GM23248 (cell line): ENCODE measurements around the gene FAU. TPM values are rescaled to one million over a fixed set of nuclear protein-coding genes. Genes with fewer than 3 reads are reported as not detected.

Experiments used
- DNase-seq: peaks from one replicate; pipeline ENCODE4 v3.0.0-alpha.2; 2015
- H2AFZ ChIP-seq: fragments of 200-600 bp; sonication (generic); 2 replicates; pipeline ENCODE4 v1.6.1; 2016; ENCODE audit warnings: antibody characterized with exemption
- H3F3A ChIP-seq: fragments of 200-600 bp; sonication (generic); 2 replicates; pipeline ENCODE4 v1.6.1; 2016; ENCODE audit warnings: mild to moderate bottlenecking, antibody characterized with exemption, mixed run types; ENCODE audit not compliant: insufficient read depth
- H3K27ac ChIP-seq: fragments of 200-600 bp; sonication (generic); 2 replicates; pipeline ENCODE4 v1.5.1; 2016; ENCODE audit warnings: mild to moderate bottlenecking
- H3K27me3 ChIP-seq: fragments of 200-600 bp; sonication (generic); replicated peaks from 2 replicates; pipeline ENCODE4 v1.6.1; 2016; ENCODE audit warnings: mild to moderate bottlenecking; ENCODE audit not compliant: insufficient read depth
- H3K36me3 ChIP-seq: fragments of 200-600 bp; sonication (generic); 2 replicates; pipeline ENCODE4 v1.6.1; 2016; ENCODE audit warnings: low read depth, mild to moderate bottlenecking
- H3K4me1 ChIP-seq: fragments of 200-600 bp; sonication (generic); 2 replicates; pipeline ENCODE4 v1.6.1; 2016; ENCODE audit warnings: mild to moderate bottlenecking; ENCODE audit not compliant: insufficient read depth
- H3K4me2 ChIP-seq: fragments of 200-600 bp; sonication (generic); one replicate; pipeline ENCODE4 v1.6.1; 2016; ENCODE audit warnings: mild to moderate bottlenecking; ENCODE audit not compliant: unreplicated experiment
- H3K4me3 ChIP-seq: fragments of 200-600 bp; sonication (generic); 2 replicates; pipeline ENCODE4 v1.5.1; 2016; ENCODE audit warnings: mild to moderate bottlenecking
- H3K79me2 ChIP-seq: fragments of 200-600 bp; sonication (generic); 2 replicates; pipeline ENCODE4 v1.6.1; 2016; ENCODE audit warnings: mild to moderate bottlenecking; ENCODE audit not compliant: insufficient read depth
- H3K9ac ChIP-seq: fragments of 200-600 bp; sonication (generic); 2 replicates; pipeline ENCODE4 v1.6.1; 2016; ENCODE audit warnings: mild to moderate bottlenecking
- H3K9me2 ChIP-seq: fragments of 200-600 bp; sonication (generic); 2 replicates; pipeline ENCODE4 v1.6.1; 2016; ENCODE audit warnings: mixed run types, mild to moderate bottlenecking, moderate library complexity; ENCODE audit not compliant: insufficient read depth
- H3K9me3 ChIP-seq: fragments of 200-600 bp; sonication (generic); one replicate; pipeline ENCODE4 v1.6.1; 2017; ENCODE audit warnings: low read depth
- H4K20me1 ChIP-seq: fragments of 200-600 bp; sonication (generic); 2 replicates; pipeline ENCODE4 v1.6.0; 2016; ENCODE audit not compliant: insufficient read depth
- EZH2 ChIP-seq: fragments of 200-600 bp; sonication (generic); IDR thresholded peaks from 2 replicates; pipeline ENCODE4 v1.6.1; 2018; ENCODE audit warnings: antibody characterized with exemption, mild to moderate bottlenecking; ENCODE audit not compliant: insufficient read depth, poor library complexity, severe bottlenecking
- EZH2phosphoT487 ChIP-seq: fragments of 200-600 bp; sonication (generic); IDR thresholded peaks from 2 replicates; pipeline ENCODE4 v1.6.1; 2018; ENCODE audit warnings: antibody characterized with exemption, moderate library complexity, mild to moderate bottlenecking, low read depth; ENCODE audit not compliant: insufficient read depth
- WGBS, 2 experiments: methylation state at CpG; one replicate each; pipeline ENCODE4 v1.1.6; 2015 to 2017; ENCODE audit warnings: low lambda C conversion rate in 2 of 2, low coverage in 1 of 2; ENCODE audit errors: missing lambda C conversion rate in 2 of 2; 5-methylcytosine and 5-hydroxymethylcytosine counted together
- in situ Hi-C: fragments of 300-500 bp; cut with MboI; formaldehyde crosslinking; loops from 2 replicates; pipeline ENCODE4 v1.15.0; 2020
- polyA plus RNA-seq: library from polyadenylated mRNA; unstranded; fragments of >200 nt; fragmentation: Nextera tagmentation; extraction: Ambion mirVana; gene quantifications from 2 replicates; pipeline ENCODE4 v1.2.1, GENCODE V29; 2016
- total RNA-seq: library from RNA; depleted of rRNA; stranded (reverse); fragments of >200 nt; shearing (Covaris generic); gene quantifications from 2 replicates; pipeline ENCODE4 v1.2.3, GENCODE V29; 2014

The FAU gene
- total and polyA plus RNA-seq, 2 experiments from 2014 or later = 180 to 365 TPM

DNA sequence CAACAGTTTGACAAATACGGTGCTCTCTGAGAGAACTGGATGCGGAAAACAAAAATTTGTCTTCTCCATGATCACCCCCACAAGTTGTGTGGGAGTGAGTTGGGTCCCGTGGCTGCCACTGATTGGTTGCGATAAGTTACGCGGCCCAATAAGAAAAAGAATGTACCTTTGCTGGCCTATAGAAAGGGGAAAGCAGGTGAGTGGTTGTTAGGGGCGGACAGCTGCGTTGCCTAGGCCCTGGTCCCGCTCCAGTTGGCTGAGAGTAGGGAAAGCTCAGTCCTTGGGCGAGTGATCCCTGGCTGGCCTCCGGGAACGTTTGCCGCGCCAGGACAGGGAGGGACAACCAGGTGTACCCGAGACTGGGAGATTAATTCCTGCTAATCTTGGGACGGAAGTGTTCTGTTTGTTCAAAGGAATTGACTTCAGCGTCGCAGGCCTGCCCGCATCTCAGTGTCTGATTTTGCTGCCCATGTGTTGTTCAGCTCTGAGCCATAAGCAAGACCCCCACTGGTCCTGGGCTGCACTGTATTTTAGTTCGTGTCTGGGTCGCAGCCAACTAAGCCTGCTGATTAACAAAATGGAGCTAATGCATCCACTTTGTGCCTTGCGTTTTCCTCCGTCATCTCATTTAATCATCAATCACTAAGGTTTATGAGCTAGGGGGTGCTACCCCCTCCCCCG is 13.2 kb upstream of the FAU start:
- Histone ChIP-seq H3K79me2 (peaks cover 37% of the 10 kb centered on the region), H3K9me3 (no peaks in the 10 kb centered on the region), H3K9ac (peak overlapping the region; percentile 98), H3K4me1 (peaks cover 8% of the 10 kb centered on the region), H3K36me3 (0 out of 2 replicates have a peak, but pooled peaks cover 4% of the 10 kb centered on the region), H3K27me3 (no peaks in the 10 kb centered on the region), H3K27ac (peak overlapping the region; percentile 98), H3K4me3 (peak overlapping the region; percentile 84), H2AFZ (peak overlapping the region; percentile 82), H3F3A (no peaks in the 10 kb centered on the region), H4K20me1 (no peaks in the 10 kb centered on the region), H3K4me2 (peak overlapping the region; percentile 82), H3K9me2 (no peaks in the 10 kb centered on the region)
- in situ Hi-C loops = no loop called here
- 1 to 3% methylated on average over 24 of the region's 24 CpGs for WGBS, 2 experiments
- no peak for TF ChIP-seq EZH2
- DNase-seq = peak; percentile 95

DNA sequence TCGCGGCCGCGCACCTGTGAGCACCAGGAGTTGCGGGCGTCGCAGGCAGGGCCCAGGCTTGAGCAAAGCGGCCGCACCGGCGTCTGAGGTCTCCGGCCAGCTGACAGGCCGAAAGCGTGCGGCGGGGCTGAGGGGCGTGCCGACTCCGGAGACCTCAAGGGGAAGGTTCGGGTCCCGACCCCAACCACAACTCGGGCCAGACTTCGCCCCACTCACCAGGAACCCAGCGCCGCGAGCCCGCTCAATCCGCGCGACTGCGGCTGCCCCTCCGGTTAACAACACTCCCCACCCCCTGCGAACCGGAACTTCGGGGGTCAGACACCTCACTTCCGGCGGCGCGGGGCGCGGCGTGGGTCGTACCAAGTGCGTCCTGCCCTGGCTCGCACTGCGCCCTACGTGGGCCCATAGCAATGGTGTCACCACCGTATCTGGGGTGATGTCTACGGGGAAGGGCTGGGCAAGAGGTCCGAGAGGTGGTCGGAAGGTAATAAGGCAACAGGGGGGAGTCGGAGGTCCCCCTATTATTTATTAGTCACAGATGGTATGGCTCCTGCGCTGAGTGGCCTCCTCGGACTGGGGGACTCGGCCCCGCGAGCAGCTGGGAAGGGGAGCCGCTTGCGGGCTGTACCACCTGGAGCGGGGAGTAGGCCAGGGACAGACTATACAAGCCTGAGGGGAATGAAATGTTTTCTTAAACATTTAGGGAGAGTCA is 12.5 kb upstream of the FAU start, which contains the start of gene SYVN1:
TSS of gene SYVN1 (minus strand) at position 280 of the 712 bp plus-strand sequence. CDS start 918 bp downstream, outside the sequence.
- peaks cover 37% of the 10 kb centered on the region for H3K79me2 ChIP-seq
- WGBS, 2 experiments = 1% methylated on average over 55 to 60 of the region's 60 CpGs
- no peaks in the 10 kb centered on the region for H4K20me1 ChIP-seq
- no peaks in the 10 kb centered on the region for H3K9me2 ChIP-seq
- peaks cover 4% of the 10 kb centered on the region; the same call in 1 of the 2 replicates for H3K36me3 ChIP-seq
- H3K4me1 ChIP-seq = peaks cover 8% of the 10 kb centered on the region
- H3K27ac ChIP-seq = peak within 1 kb of the TSS; percentile 98
- in situ Hi-C loops = no loop called here
- peak within 1 kb of the TSS; percentile 82 for H3K4me2 ChIP-seq
- 0 out of 2 replicates have a peak, but pooled peaks cover 2% of the 10 kb centered on the region for H3F3A ChIP-seq
- peak within 1 kb of the TSS; percentile 82 for H2AFZ ChIP-seq
- no peaks in the 10 kb centered on the region for H3K27me3 ChIP-seq
- H3K4me3 ChIP-seq = peak within 1 kb of the TSS; percentile 84
- peak; percentile 95 for DNase-seq
- no peak for TF ChIP-seq EZH2phosphoT487
- no peak for TF ChIP-seq EZH2
- H3K9ac ChIP-seq = peak within 1 kb of the TSS; percentile 98
- no peaks in the 10 kb centered on the region for H3K9me3 ChIP-seq

DNA sequence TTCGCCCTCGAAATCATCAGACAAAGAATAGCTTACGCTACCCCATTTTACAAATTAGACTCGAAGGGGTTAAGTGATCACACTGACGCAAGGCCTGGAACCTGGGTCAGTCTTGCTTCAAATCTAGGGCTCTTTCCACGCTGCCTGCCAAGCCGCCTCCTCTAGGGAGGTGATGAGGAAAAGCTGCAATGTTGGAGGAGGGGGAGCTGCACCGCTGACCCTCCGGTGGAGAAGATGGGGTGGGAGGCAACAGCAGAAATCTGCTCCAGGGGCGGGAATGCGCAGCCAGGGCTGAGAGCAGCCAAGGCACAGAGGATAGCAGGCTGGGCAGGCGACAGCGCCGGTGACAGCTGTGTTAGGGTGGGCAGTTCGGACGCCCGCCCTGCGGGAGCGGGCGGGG is 11.8 kb upstream of the FAU start:
- Histone ChIP-seq H4K20me1 (no peaks in the 10 kb centered on the region), H3K4me1 (peaks cover 8% of the 10 kb centered on the region), H3K9ac (peak overlapping the region; percentile 98), H3K79me2 (peaks cover 37% of the 10 kb centered on the region), H3K4me3 (peak overlapping the region; percentile 84), H3K27ac (peak overlapping the region; percentile 98), H3F3A (0 out of 2 replicates have a peak, but pooled peaks cover 6% of the 10 kb centered on the region), H3K9me2 (no peaks in the 10 kb centered on the region), H3K27me3 (no peaks in the 10 kb centered on the region), H3K9me3 (no peaks in the 10 kb centered on the region), H3K36me3 (peaks cover 4% of the 10 kb centered on the region; the same call in 1 of the 2 replicates), H2AFZ (peak overlapping the region; percentile 82), H3K4me2 (peak overlapping the region; percentile 82)
- no peak for TF ChIP-seq EZH2
- no peak for TF ChIP-seq EZH2phosphoT487
- DNase-seq = peak; percentile 64
- WGBS, 2 experiments = 1 to 4% methylated on average over 13 to 20 of the region's 20 CpGs
- in situ Hi-C loops = no loop called here

DNA sequence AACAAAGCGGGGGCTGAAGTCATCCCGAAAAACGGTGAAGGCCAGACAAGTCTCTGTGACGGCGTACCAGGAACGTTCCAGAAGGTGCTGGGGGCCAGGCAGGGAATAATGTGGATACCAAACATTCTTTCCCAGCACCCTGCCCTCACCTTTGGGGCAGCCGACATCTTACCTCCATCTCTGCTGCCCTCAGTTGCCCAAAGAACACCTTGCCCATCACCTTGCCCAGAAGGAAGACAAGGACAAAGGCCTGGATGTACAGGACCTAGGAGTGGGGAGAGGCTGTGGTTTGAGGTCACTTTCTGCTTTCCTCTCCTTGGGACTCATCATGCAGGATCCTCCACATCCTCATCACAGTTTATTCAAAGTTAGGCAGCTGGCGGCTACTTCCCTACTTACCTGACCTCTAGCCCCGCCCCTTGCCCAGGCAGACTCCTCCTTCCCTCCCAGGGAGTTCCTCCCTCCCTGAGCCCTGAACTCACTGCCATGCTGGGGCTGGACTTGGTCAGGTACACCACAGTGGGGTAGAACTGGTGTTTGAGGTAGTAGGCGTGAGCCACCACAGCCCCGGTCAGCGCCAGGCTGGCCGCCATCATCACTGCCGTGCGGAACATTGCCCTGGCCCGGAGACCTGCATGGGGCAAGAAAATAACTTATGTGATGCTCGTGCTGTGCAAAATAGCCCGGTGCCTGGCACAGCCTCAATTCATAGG is 11.2 kb upstream of the FAU start:
- H3K9ac ChIP-seq = peak overlapping the region; percentile 98
- peak overlapping the region; percentile 84 for H3K4me3 ChIP-seq
- peaks cover 37% of the 10 kb centered on the region for H3K79me2 ChIP-seq
- H4K20me1 ChIP-seq = no peaks in the 10 kb centered on the region
- peak overlapping the region; percentile 82 for H3K4me2 ChIP-seq
- in situ Hi-C loops = no loop called here
- DNase-seq = peak; percentile 51
- peaks cover 8% of the 10 kb centered on the region for H3K4me1 ChIP-seq
- H3K9me3 ChIP-seq = no peaks in the 10 kb centered on the region
- TF ChIP-seq EZH2phosphoT487 = no peak
- TF ChIP-seq EZH2 = no peak
- peaks cover 4% of the 10 kb centered on the region; the same call in 1 of the 2 replicates for H3K36me3 ChIP-seq
- H3K27me3 ChIP-seq = no peaks in the 10 kb centered on the region
- H3K9me2 ChIP-seq = no peaks in the 10 kb centered on the region
- H3F3A ChIP-seq = 0 out of 2 replicates have a peak, but pooled peaks cover 6% of the 10 kb centered on the region
- H2AFZ ChIP-seq = peak overlapping the region; percentile 82; the same call in 1 of the 2 replicates
- H3K27ac ChIP-seq = peak overlapping the region; percentile 98; the same call in 1 of the 2 replicates
- 35% methylated on average over 18 of the region's 18 CpGs for WGBS, 2 experiments
